Caco-2 (cell line): ENCODE measurements around the gene C11orf58. TPM values are rescaled to one million over a fixed set of nuclear protein-coding genes. Genes with fewer than 3 reads are reported as not detected.

ENCODE experiments used
- BruUV-seq: library from RNA; stranded (reverse); fragments of 400-500 nt; replicated peaks from 2 replicates; lab custom pipeline; 2021; lab: Mats Ljungman, UMichigan
- CTCF ChIA-PET: fragments of 300-600 bp; sonication (Branson Sonifier 250); formaldehyde crosslinking; loops from one replicate; lab custom pipeline; 2022; ENCODE audit warnings: antibody characterized with exemption; lab: Charles Lee
- POLR2A ChIA-PET: fragments of 300-600 bp; sonication (Branson Sonifier 250); formaldehyde crosslinking; loops from one replicate; lab custom pipeline; 2022; ENCODE audit warnings: antibody characterized with exemption; lab: Charles Lee
- DNase-seq, 2 experiments: peaks; one replicate each; pipeline versions ENCODE4 v3.0.0 to v3.0.0-alpha.2; 2020 to 2022
- H3K27me3 ChIP-seq: replicated peaks from 2 replicates; pipeline ENCODE4 v1.6.0; 2011; ENCODE audit warnings: low read length; ENCODE audit not compliant: control insufficient read depth, insufficient read depth
- H3K36me3 ChIP-seq: 2 replicates; pipeline ENCODE4 v1.5.1; 2011; ENCODE audit warnings: low read length; ENCODE audit not compliant: control insufficient read depth, insufficient read depth
- H3K4me1 ChIP-seq: fragments of 250-450 bp; sonication (Bioruptor Pico); 2 replicates; pipeline ENCODE4 v1.5.1; 2020; ENCODE audit warnings: mild to moderate bottlenecking
- H3K4me3 ChIP-seq: 2 replicates; pipeline ENCODE4 v1.5.1; 2011; ENCODE audit warnings: low read depth, mild to moderate bottlenecking, control low read depth, low read length
- H3K9me3 ChIP-seq: fragments of 250-450 bp; sonication (Bioruptor Pico); 2 replicates; pipeline ENCODE4 v1.5.1; 2020; ENCODE audit warnings: mild to moderate bottlenecking, moderate library complexity
- H3K27ac Mint-ChIP-seq: one replicate; pipeline ENCODE4 v1.8.0; 2022; ENCODE audit warnings: mixed read lengths; ENCODE audit not compliant: unreplicated experiment
- H3K27me3 Mint-ChIP-seq: one replicate; pipeline ENCODE4 v1.8.0; 2022; ENCODE audit warnings: mixed read lengths; ENCODE audit not compliant: insufficient read depth, unreplicated experiment
- H3K36me3 Mint-ChIP-seq: one replicate; pipeline ENCODE4 v1.8.0; 2022; ENCODE audit warnings: mild to moderate bottlenecking, mixed read lengths; ENCODE audit not compliant: insufficient read depth, unreplicated experiment
- H3K4me1 Mint-ChIP-seq: one replicate; pipeline ENCODE4 v1.8.0; 2022; ENCODE audit warnings: low read depth, mixed read lengths; ENCODE audit not compliant: unreplicated experiment
- H3K4me3 Mint-ChIP-seq: one replicate; pipeline ENCODE4 v1.8.0; 2022; ENCODE audit warnings: mild to moderate bottlenecking, moderate library complexity, mixed read lengths; ENCODE audit not compliant: unreplicated experiment
- H3K9me3 Mint-ChIP-seq: one replicate; pipeline ENCODE4 v1.8.0; 2022; ENCODE audit warnings: mixed read lengths; ENCODE audit not compliant: unreplicated experiment
- intact Hi-C: fragments of 100-400 bp; cut with micrococcal nuclease; formaldehyde crosslinking; loops from one replicate; pipeline ENCODE4 v1.10.0; 2022; ENCODE audit not compliant: unreplicated experiment
- total RNA-seq: library from RNA; stranded (reverse); gene quantifications from 2 replicates; pipeline ENCODE4 v1.2.3, GENCODE V29; 2022
- TF ChIP-seq, protein P1 (sequence below), 2 experiments: fragments of 200-600 bp in 1 of 2; IDR thresholded peaks; 1 replicate in 1 of 2; 2 replicates in 1 of 2; pipeline versions ENCODE4 v1.5.1 to v1.8.0; 2011 to 2022; ENCODE audit warnings: antibody characterized with exemption in 1 of 2, control low read depth in 1 of 2, inconsistent platforms in 1 of 2, low read depth in 1 of 2, low read length in 1 of 2, mild to moderate bottlenecking in 1 of 2, moderate library complexity in 1 of 2; ENCODE audit not compliant: insufficient read depth in 1 of 2, severe bottlenecking in 1 of 2, unreplicated experiment in 1 of 2

C11orf58 gene
- total RNA-seq, 1 experiment from 2014 or later: 209 TPM

GRCh38 chr11:16799221-16799620, 60.8 kb downstream of the C11orf58 start:
- DNase-seq: no peak
- Mint-ChIP-seq H3K4me3 (no peak overlapping the region), H3K9me3 (no peaks in the 10 kb centered on the region), H3K27me3 (no peaks in the 10 kb centered on the region), H3K4me1 (no peaks in the 10 kb centered on the region), H3K36me3 (peaks cover 45% of the 10 kb centered on the region), H3K27ac (no peak overlapping the region)
- H3K4me1 ChIP-seq: no peaks in the 10 kb centered on the region
- ChIA-PET POLR2A (no interaction called here), CTCF (no interaction called here)
- BruUV-seq: no TSS peak
- intact Hi-C loops: no loop called here
- H3K4me3 ChIP-seq: no peak overlapping the region
- H3K27me3 ChIP-seq: no peaks in the 10 kb centered on the region
- no peaks in the 10 kb centered on the region for H3K9me3 ChIP-seq
- peaks cover 2% of the 10 kb centered on the region; the same call in 1 of the 2 replicates for H3K36me3 ChIP-seq
- TF ChIP-seq, protein P1, sequence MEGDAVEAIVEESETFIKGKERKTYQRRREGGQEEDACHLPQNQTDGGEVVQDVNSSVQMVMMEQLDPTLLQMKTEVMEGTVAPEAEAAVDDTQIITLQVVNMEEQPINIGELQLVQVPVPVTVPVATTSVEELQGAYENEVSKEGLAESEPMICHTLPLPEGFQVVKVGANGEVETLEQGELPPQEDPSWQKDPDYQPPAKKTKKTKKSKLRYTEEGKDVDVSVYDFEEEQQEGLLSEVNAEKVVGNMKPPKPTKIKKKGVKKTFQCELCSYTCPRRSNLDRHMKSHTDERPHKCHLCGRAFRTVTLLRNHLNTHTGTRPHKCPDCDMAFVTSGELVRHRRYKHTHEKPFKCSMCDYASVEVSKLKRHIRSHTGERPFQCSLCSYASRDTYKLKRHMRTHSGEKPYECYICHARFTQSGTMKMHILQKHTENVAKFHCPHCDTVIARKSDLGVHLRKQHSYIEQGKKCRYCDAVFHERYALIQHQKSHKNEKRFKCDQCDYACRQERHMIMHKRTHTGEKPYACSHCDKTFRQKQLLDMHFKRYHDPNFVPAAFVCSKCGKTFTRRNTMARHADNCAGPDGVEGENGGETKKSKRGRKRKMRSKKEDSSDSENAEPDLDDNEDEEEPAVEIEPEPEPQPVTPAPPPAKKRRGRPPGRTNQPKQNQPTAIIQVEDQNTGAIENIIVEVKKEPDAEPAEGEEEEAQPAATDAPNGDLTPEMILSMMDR (IDR thresholded peaks at IDR 0.05; ENCODE audit: insufficient read depth in 1 of 2, low read depth in 1 of 2, low read length in 1 of 2, severe bottlenecking in 1 of 2, unreplicated experiment in 1 of 2): no peak

DNA sequence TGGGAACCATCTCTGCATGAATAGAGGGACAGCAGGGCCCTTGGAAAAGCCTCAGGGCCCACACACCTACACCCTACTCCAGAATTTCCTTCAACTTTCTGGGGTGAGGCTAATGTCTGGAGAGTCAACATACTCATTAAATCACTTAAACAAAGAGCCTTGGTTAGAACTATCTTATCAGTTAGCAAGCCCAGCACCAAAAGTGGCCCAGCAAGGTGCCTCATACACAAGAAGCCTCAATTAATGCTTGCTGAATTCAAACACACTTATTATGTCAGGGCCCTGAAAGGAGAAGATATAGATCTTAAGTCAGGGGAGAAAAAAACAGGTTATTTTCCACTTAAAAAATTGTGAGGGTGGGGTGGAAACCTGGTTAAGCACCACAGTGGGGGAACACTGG, 61.4 kb downstream of the C11orf58 start:
- Histone ChIP-seq H3K4me1 (no peaks in the 10 kb centered on the region), H3K27me3 (no peaks in the 10 kb centered on the region), H3K9me3 (no peaks in the 10 kb centered on the region), H3K4me3 (no peak overlapping the region), H3K36me3 (peaks cover 3% of the 10 kb centered on the region; the same call in 1 of the 2 replicates)
- no peaks in the 10 kb centered on the region for H3K4me1 Mint-ChIP-seq
- H3K4me3 Mint-ChIP-seq: no peak overlapping the region
- ChIA-PET CTCF (no interaction called here), POLR2A (no interaction called here)
- H3K27ac Mint-ChIP-seq: no peak overlapping the region
- TF ChIP-seq, protein P1 (IDR thresholded peaks at IDR 0.05; ENCODE audit: insufficient read depth in 1 of 2, low read depth in 1 of 2, low read length in 1 of 2, severe bottlenecking in 1 of 2, unreplicated experiment in 1 of 2): no peak
- no peaks in the 10 kb centered on the region for H3K9me3 Mint-ChIP-seq
- no peak for DNase-seq
- no peaks in the 10 kb centered on the region for H3K27me3 Mint-ChIP-seq
- no TSS peak for BruUV-seq
- peaks cover 42% of the 10 kb centered on the region for H3K36me3 Mint-ChIP-seq
- intact Hi-C loops: no loop called here

- Mint-ChIP-seq H3K4me1 (no peaks in the 10 kb centered on the region), H3K9me3 (no peaks in the 10 kb centered on the region), H3K4me3 (no peak overlapping the region), H3K36me3 (peaks cover 38% of the 10 kb centered on the region), H3K27ac (no peak overlapping the region), H3K27me3 (no peaks in the 10 kb centered on the region)
- POLR2A ChIA-PET: no interaction called here
- CTCF ChIA-PET: interaction anchor here (0.6 kb wide), 1 partner anchor 44 kb away, joined by 4 read pairs; no protein-coding TSS in a partner anchor
- H3K9me3 ChIP-seq: no peaks in the 10 kb centered on the region
- H3K36me3 ChIP-seq: peaks cover 3% of the 10 kb centered on the region; the same call in 1 of the 2 replicates
- H3K4me1 ChIP-seq: no peaks in the 10 kb centered on the region
- TF ChIP-seq, protein P1 (IDR thresholded peaks at IDR 0.05; ENCODE audit: insufficient read depth in 1 of 2, low read depth in 1 of 2, low read length in 1 of 2, severe bottlenecking in 1 of 2, unreplicated experiment in 1 of 2): no peak
- DNase-seq: no peak
- H3K27me3 ChIP-seq: no peaks in the 10 kb centered on the region
- H3K4me3 ChIP-seq: no peak overlapping the region
- BruUV-seq: no TSS peak
- intact Hi-C loops: no loop called here
These were observed 61.9 kb downstream of the C11orf58 start for GRCh38 chr11:16800382-16800781.
